ENCODE data around the gene SCYL2. TPM values are rescaled to one million over a fixed set of nuclear protein-coding genes. Genes with fewer than 3 reads are reported as not detected.

The SCYL2 gene
- total RNA-seq, 1 donor from 2014 or later: 68.7 TPM

DNA sequence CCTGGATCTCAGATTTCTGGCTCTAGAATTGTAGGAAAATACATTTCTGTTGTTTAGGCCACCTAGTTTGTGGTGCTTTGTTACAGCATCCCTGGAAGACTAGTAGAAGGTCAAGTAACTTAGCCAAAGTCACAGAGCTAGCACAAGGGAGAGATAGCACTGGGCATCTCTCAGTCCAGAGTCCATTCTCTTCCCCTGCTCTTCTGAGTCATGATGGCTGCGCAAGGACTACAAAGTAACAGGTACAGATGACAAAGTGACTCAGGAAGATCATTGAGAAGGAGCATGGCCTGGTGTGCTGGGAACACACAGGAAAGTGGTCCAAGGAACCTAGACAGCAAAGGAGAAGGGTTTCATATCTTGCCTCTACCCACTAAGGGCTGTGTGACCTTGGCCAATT, 109.2 kb downstream of the SCYL2 start:
- Mint-ChIP-seq H3K4me1 (ENCODE audit: low read depth, unreplicated experiment) (no peaks in the 10 kb centered on the region), H3K27me3 (ENCODE audit: low read depth, unreplicated experiment) (peaks cover 10% of the 10 kb centered on the region), H3K9me3 (ENCODE audit: unreplicated experiment) (no peaks in the 10 kb centered on the region), H3K4me3 (ENCODE audit: unreplicated experiment) (no peak overlapping the region), H3K27ac (ENCODE audit: unreplicated experiment) (no peak overlapping the region), H3K36me3 (ENCODE audit: low read depth, unreplicated experiment) (no peaks in the 10 kb centered on the region)
- no peaks in the 10 kb centered on the region for H3K79me2 ChIP-seq (ENCODE audit: insufficient read depth, low read length)
- no peak overlapping the region for H2AFZ ChIP-seq (ENCODE audit: low read depth, low read length)
- H4K20me1 ChIP-seq (ENCODE audit: insufficient read depth, low read length): no peaks in the 10 kb centered on the region
- H3K27ac ChIP-seq (ENCODE audit: low read depth, low read length): no peak overlapping the region
- FAIRE-seq (no peak), DNase-seq (ENCODE audit: low read depth) (no peak)
- H3K9ac ChIP-seq (ENCODE audit: low read length): no peak overlapping the region
- peaks cover 2% of the 10 kb centered on the region for H3K27me3 ChIP-seq (ENCODE audit: insufficient read depth, low read length)
- H3K4me2 ChIP-seq (ENCODE audit: low read length): no peak overlapping the region
- H3K9me3 ChIP-seq (ENCODE audit: insufficient read depth, low read depth, low read length): no peaks in the 10 kb centered on the region
- H3K4me1 ChIP-seq (ENCODE audit: insufficient read depth, low read length): no peaks in the 10 kb centered on the region
- H3K36me3 ChIP-seq (ENCODE audit: insufficient read depth, low read length): no peaks in the 10 kb centered on the region
- TF ChIP-seq, protein P1, sequence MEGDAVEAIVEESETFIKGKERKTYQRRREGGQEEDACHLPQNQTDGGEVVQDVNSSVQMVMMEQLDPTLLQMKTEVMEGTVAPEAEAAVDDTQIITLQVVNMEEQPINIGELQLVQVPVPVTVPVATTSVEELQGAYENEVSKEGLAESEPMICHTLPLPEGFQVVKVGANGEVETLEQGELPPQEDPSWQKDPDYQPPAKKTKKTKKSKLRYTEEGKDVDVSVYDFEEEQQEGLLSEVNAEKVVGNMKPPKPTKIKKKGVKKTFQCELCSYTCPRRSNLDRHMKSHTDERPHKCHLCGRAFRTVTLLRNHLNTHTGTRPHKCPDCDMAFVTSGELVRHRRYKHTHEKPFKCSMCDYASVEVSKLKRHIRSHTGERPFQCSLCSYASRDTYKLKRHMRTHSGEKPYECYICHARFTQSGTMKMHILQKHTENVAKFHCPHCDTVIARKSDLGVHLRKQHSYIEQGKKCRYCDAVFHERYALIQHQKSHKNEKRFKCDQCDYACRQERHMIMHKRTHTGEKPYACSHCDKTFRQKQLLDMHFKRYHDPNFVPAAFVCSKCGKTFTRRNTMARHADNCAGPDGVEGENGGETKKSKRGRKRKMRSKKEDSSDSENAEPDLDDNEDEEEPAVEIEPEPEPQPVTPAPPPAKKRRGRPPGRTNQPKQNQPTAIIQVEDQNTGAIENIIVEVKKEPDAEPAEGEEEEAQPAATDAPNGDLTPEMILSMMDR (IDR thresholded peaks at IDR 0.05; ENCODE audit: insufficient read depth, low read depth, low read length): no peak
- no peak for TF ChIP-seq EZH2 (IDR thresholded peaks at IDR 0.05; ENCODE audit: insufficient read depth, low read length)
- no peak overlapping the region for H3K4me3 ChIP-seq (ENCODE audit: insufficient read depth, low read depth, low read length)

DNA sequence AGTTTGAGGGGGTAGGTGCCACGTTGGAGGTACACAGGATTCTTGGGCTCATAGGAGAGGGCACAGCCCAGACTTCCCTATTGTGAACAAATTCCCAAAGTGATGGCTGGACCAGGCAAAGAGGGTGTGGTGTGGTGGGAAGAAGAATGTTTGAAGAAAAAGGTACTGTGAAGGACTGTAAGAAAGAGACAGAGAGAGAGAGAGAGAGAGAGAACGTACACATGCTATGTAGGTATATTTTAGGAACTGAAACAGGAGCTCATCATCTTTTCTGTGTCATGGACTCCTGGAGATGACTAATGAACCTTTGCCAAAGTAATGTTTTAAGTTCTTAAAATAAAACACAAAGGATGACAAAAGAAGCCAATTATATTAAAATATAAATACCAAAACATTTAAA, 114.4 kb downstream of the SCYL2 start:
- Histone ChIP-seq H2AFZ (ENCODE audit: low read depth, low read length) (no peak overlapping the region), H3K79me2 (ENCODE audit: insufficient read depth, low read length) (no peaks in the 10 kb centered on the region), H3K27ac (ENCODE audit: low read depth, low read length) (no peak overlapping the region), H3K36me3 (ENCODE audit: insufficient read depth, low read length) (no peaks in the 10 kb centered on the region), H3K9ac (ENCODE audit: low read length) (no peak overlapping the region), H3K4me3 (ENCODE audit: insufficient read depth, low read depth, low read length) (no peak overlapping the region), H3K9me3 (ENCODE audit: insufficient read depth, low read depth, low read length) (no peaks in the 10 kb centered on the region), H3K4me1 (ENCODE audit: insufficient read depth, low read length) (no peaks in the 10 kb centered on the region), H4K20me1 (ENCODE audit: insufficient read depth, low read length) (no peaks in the 10 kb centered on the region), H3K4me2 (ENCODE audit: low read length) (no peak overlapping the region), H3K27me3 (ENCODE audit: insufficient read depth, low read length) (no peaks in the 10 kb centered on the region)
- peaks cover 2% of the 10 kb centered on the region for H3K27me3 Mint-ChIP-seq (ENCODE audit: low read depth, unreplicated experiment)
- FAIRE-seq: no peak
- TF ChIP-seq, protein P1 (IDR thresholded peaks at IDR 0.05; ENCODE audit: insufficient read depth, low read depth, low read length): no peak
- TF ChIP-seq EZH2 (IDR thresholded peaks at IDR 0.05; ENCODE audit: insufficient read depth, low read length): no peak
- H3K4me3 Mint-ChIP-seq (ENCODE audit: unreplicated experiment): no peak overlapping the region
- no peak overlapping the region for H3K27ac Mint-ChIP-seq (ENCODE audit: unreplicated experiment)
- no peak for DNase-seq (ENCODE audit: low read depth)
- no peaks in the 10 kb centered on the region for H3K4me1 Mint-ChIP-seq (ENCODE audit: low read depth, unreplicated experiment)
- H3K9me3 Mint-ChIP-seq (ENCODE audit: unreplicated experiment): no peaks in the 10 kb centered on the region
- no peaks in the 10 kb centered on the region for H3K36me3 Mint-ChIP-seq (ENCODE audit: low read depth, unreplicated experiment)

DNA sequence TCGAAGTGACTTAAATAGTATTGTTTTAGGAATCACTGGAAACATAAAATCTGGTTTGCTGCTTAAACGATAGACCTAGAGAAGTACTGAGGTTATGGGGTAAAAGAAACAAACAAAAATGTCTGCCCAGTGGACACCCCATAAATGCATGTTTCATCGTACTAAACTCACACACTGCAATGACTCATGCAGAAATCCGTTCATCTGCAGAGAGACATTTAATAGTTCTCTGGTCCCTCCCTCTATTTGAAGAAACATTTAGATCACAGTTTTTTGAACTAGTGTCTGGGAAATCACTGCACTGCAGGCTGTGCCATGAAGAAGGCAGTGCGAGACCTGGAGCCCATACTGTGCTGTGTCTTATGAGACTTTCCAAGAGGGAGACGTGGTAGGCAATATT, 115.4 kb downstream of the SCYL2 start:
- no peaks in the 10 kb centered on the region for H4K20me1 ChIP-seq (ENCODE audit: insufficient read depth, low read length)
- TF ChIP-seq, protein P1 (IDR thresholded peaks at IDR 0.05; ENCODE audit: insufficient read depth, low read depth, low read length): no peak
- no peak for TF ChIP-seq EZH2 (IDR thresholded peaks at IDR 0.05; ENCODE audit: insufficient read depth, low read length)
- H3K36me3 Mint-ChIP-seq (ENCODE audit: low read depth, unreplicated experiment): no peaks in the 10 kb centered on the region
- no peak overlapping the region for H2AFZ ChIP-seq (ENCODE audit: low read depth, low read length)
- no peaks in the 10 kb centered on the region for H3K79me2 ChIP-seq (ENCODE audit: insufficient read depth, low read length)
- H3K36me3 ChIP-seq (ENCODE audit: insufficient read depth, low read length): no peaks in the 10 kb centered on the region
- no peaks in the 10 kb centered on the region for H3K9me3 ChIP-seq (ENCODE audit: insufficient read depth, low read depth, low read length)
- no peak overlapping the region for H3K4me3 ChIP-seq (ENCODE audit: insufficient read depth, low read depth, low read length)
- H3K4me2 ChIP-seq (ENCODE audit: low read length): no peak overlapping the region
- H3K4me1 Mint-ChIP-seq (ENCODE audit: low read depth, unreplicated experiment): no peaks in the 10 kb centered on the region
- no peaks in the 10 kb centered on the region for H3K9me3 Mint-ChIP-seq (ENCODE audit: unreplicated experiment)
- H3K27me3 Mint-ChIP-seq (ENCODE audit: low read depth, unreplicated experiment): peaks cover 2% of the 10 kb centered on the region
- no peaks in the 10 kb centered on the region for H3K27me3 ChIP-seq (ENCODE audit: insufficient read depth, low read length)
- no peak overlapping the region for H3K4me3 Mint-ChIP-seq (ENCODE audit: unreplicated experiment)
- FAIRE-seq: no peak
- no peak overlapping the region for H3K9ac ChIP-seq (ENCODE audit: low read length)
- H3K27ac Mint-ChIP-seq (ENCODE audit: unreplicated experiment): no peak overlapping the region
- no peak overlapping the region for H3K27ac ChIP-seq (ENCODE audit: low read depth, low read length)
- H3K4me1 ChIP-seq (ENCODE audit: insufficient read depth, low read length): no peaks in the 10 kb centered on the region
- no peak for DNase-seq (ENCODE audit: low read depth)

All from astrocyte (in vitro differentiated cells and primary cell).